Measurements from ENCODE around the gene SMAD7. TPM values are rescaled to one million over a fixed set of nuclear protein-coding genes. Genes with fewer than 3 reads are reported as not detected.
A peak's percentile ranks its signal among the peaks of the same experiment; 100 is the strongest.

The SMAD7 gene
- polyA plus RNA-seq, 3 donors: 1.4 to 9.4 (median 1.5) TPM

DNA sequence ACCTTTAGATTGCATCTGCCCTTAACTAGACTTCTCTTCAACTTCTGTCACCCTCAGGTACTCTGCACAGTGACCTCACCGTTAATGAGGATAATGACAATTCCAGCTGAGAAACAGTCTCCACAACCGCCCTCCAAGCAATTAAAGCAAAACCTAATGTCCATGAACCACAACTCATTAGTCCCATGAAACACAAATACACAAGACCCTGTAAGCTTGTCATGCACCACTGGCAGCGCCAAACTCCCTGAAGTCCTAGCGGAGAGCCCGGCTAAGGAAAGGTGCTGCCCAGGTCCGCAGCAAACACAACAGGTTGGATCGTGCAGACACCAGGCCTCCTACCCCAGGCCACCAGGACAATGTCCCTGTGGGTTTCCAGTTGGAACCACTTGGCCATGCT, 7.4 kb downstream of the SMAD7 start:
- TF ChIP-seq, protein P1, sequence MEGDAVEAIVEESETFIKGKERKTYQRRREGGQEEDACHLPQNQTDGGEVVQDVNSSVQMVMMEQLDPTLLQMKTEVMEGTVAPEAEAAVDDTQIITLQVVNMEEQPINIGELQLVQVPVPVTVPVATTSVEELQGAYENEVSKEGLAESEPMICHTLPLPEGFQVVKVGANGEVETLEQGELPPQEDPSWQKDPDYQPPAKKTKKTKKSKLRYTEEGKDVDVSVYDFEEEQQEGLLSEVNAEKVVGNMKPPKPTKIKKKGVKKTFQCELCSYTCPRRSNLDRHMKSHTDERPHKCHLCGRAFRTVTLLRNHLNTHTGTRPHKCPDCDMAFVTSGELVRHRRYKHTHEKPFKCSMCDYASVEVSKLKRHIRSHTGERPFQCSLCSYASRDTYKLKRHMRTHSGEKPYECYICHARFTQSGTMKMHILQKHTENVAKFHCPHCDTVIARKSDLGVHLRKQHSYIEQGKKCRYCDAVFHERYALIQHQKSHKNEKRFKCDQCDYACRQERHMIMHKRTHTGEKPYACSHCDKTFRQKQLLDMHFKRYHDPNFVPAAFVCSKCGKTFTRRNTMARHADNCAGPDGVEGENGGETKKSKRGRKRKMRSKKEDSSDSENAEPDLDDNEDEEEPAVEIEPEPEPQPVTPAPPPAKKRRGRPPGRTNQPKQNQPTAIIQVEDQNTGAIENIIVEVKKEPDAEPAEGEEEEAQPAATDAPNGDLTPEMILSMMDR (IDR thresholded peaks at IDR 0.05): no peak
- no peak for DNase-seq
- H3K27ac ChIP-seq (ENCODE audit: low read depth in 1 of 2, low read length in 2 of 2): no peak overlapping the region
- 80% methylated on average over 7 of the region's 7 CpGs for WGBS (ENCODE audit: insufficient coverage)
- Mint-ChIP-seq H3K4me1 (peaks cover 82% of the 10 kb centered on the region), H3K9me3 (no peaks in the 10 kb centered on the region), H3K36me3 (peaks cover 83 to 84% of the 10 kb centered on the region in 2 donors), H3K27me3 (ENCODE audit: low read depth in 3 of 3) (peaks cover 6 to 17% (median 12%) of the 10 kb centered on the region in 3 donors), H3K4me3 (no peak overlapping the region), H3K27ac (peak overlapping the region in 1 of 7 donors; percentile 57)
- intact Hi-C loops (cut with micrococcal nuclease): loop anchor here in 1 of 2 donors (10.0 kb wide), 1 partner anchor 169 kb away; no protein-coding TSS in a partner anchor
- H3K4me2 ChIP-seq (replicated peaks; ENCODE audit: extremely low read depth, low read length, poor library complexity, severe bottlenecking): no peak overlapping the region
- no peak overlapping the region for H2AFZ ChIP-seq (ENCODE audit: insufficient read depth, low read depth, low read length, poor library complexity, severe bottlenecking)
- peaks cover 33 to 63% of the 10 kb centered on the region in 2 donors for H3K4me1 ChIP-seq (ENCODE audit: control insufficient read depth in 1 of 2, insufficient read depth in 2 of 2, low read length in 2 of 2)
- no peaks in the 10 kb centered on the region for H3K9me3 ChIP-seq (replicated peaks in 1 of 2; ENCODE audit: control insufficient read depth in 1 of 2, insufficient read depth in 1 of 2, low read length in 2 of 2)
- H3K4me3 ChIP-seq (replicated peaks in 1 of 3; ENCODE audit: low read depth in 2 of 3, low read length in 3 of 3): no peak overlapping the region
- peaks cover 8 to 63% of the 10 kb centered on the region in 2 donors for H3K36me3 ChIP-seq (replicated peaks in 1 of 2; ENCODE audit: control insufficient read depth in 1 of 2, insufficient read depth in 2 of 2, low read length in 2 of 2)
- peaks cover 0 to 2% of the 10 kb centered on the region in 2 donors for H3K27me3 ChIP-seq (ENCODE audit: control insufficient read depth in 2 of 2, insufficient read depth in 2 of 2, low read length in 2 of 2)
- H3K79me2 ChIP-seq (ENCODE audit: insufficient read depth, low read length): peaks cover 98% of the 10 kb centered on the region
- H3K9ac ChIP-seq (ENCODE audit: insufficient read depth, low read length, poor library complexity, severe bottlenecking): no peak overlapping the region
- peaks cover 100% of the 10 kb centered on the region for H4K20me1 ChIP-seq (ENCODE audit: insufficient read depth, low read length)

DNA sequence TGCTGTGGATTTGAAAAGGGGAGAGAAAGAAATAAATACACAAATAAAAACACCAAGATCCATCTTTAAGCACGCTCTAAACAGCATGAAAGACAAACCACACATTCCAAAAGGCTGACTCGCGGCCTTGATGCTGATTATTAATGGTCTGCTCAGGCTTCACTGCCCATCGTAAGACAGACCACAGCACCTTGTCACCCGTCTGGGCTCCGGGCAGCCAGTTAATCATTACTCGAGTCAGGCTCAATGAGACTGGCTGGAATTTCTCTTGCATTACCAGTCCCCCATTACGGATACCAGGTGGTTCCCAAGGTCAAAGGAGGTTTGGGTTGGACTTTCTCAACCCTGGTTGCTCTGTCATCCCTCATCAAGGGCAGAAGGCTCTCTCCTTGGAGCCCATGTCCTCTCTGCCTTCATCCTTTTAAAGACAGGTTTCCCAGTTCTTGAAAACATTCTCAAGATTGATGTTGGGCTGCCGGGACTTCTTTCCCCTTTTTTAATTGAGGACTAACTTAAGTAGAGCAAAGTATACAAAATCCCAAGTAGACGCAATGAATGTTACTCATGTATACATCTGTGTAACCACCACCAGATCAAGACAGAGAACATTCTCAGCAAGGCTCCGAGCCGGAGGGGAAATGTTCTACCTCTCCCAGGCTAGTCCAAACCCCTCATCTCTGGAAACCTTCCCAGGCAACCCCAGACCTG, 8.1 kb downstream of the SMAD7 start:
- Histone ChIP-seq H3K4me1 (ENCODE audit: control insufficient read depth in 1 of 2, insufficient read depth in 2 of 2, low read length in 2 of 2) (peaks cover 27 to 60% of the 10 kb centered on the region in 2 donors), H3K27me3 (ENCODE audit: control insufficient read depth in 2 of 2, insufficient read depth in 2 of 2, low read length in 2 of 2) (peaks cover 0 to 2% of the 10 kb centered on the region in 2 donors), H3K27ac (ENCODE audit: low read depth in 1 of 2, low read length in 2 of 2) (no peak overlapping the region), H3K9ac (ENCODE audit: insufficient read depth, low read length, poor library complexity, severe bottlenecking) (no peak overlapping the region), H4K20me1 (ENCODE audit: insufficient read depth, low read length) (peaks cover 100% of the 10 kb centered on the region), H3K4me2 (replicated peaks; ENCODE audit: extremely low read depth, low read length, poor library complexity, severe bottlenecking) (no peak overlapping the region), H3K36me3 (replicated peaks in 1 of 2; ENCODE audit: control insufficient read depth in 1 of 2, insufficient read depth in 2 of 2, low read length in 2 of 2) (peaks cover 8 to 66% of the 10 kb centered on the region in 2 donors), H3K79me2 (ENCODE audit: insufficient read depth, low read length) (peaks cover 98% of the 10 kb centered on the region), H3K9me3 (replicated peaks in 1 of 2; ENCODE audit: control insufficient read depth in 1 of 2, insufficient read depth in 1 of 2, low read length in 2 of 2) (no peaks in the 10 kb centered on the region), H3K4me3 (replicated peaks in 1 of 3; ENCODE audit: low read depth in 2 of 3, low read length in 3 of 3) (no peak overlapping the region), H2AFZ (ENCODE audit: insufficient read depth, low read depth, low read length, poor library complexity, severe bottlenecking) (no peak overlapping the region)
- Mint-ChIP-seq H3K27ac (no peak overlapping the region), H3K36me3 (peaks cover 83 to 84% of the 10 kb centered on the region in 2 donors), H3K4me1 (peaks cover 81% of the 10 kb centered on the region), H3K27me3 (ENCODE audit: low read depth in 3 of 3) (peaks cover 3 to 11% (median 10%) of the 10 kb centered on the region in 3 donors), H3K9me3 (no peaks in the 10 kb centered on the region), H3K4me3 (no peak overlapping the region)
- 94% methylated on average over 10 of the region's 12 CpGs for WGBS (ENCODE audit: insufficient coverage)
- no peak for DNase-seq
- intact Hi-C loops (cut with micrococcal nuclease): loop anchor here in 1 of 2 donors (10.0 kb wide), 1 partner anchor 168 kb away; no protein-coding TSS in a partner anchor
- TF ChIP-seq, protein P1 (IDR thresholded peaks at IDR 0.05): no peak
